Nephron progenitor cell (in vitro differentiated cells): ENCODE measurements around the gene KMT2D.

Experiments
- DNase-seq: peaks from one replicate; pipeline ENCODE4 v3.0.0; 2021
- H3K27ac Mint-ChIP-seq: 2 replicates; pipeline ENCODE4 v1.8.0; 2021; ENCODE audit warnings: mild to moderate bottlenecking, moderate library complexity, mixed read lengths
- H3K27me3 Mint-ChIP-seq: 2 replicates; pipeline ENCODE4 v1.8.0; 2021; ENCODE audit warnings: mild to moderate bottlenecking, low read depth, mixed read lengths; ENCODE audit not compliant: poor library complexity
- H3K36me3 Mint-ChIP-seq: 2 replicates; pipeline ENCODE4 v1.8.0; 2021; ENCODE audit warnings: low read depth, mixed read lengths
- H3K4me1 Mint-ChIP-seq: 2 replicates; pipeline ENCODE4 v1.8.0; 2021; ENCODE audit warnings: mixed read lengths
- H3K4me3 Mint-ChIP-seq: 2 replicates; pipeline ENCODE4 v1.8.0; 2021; ENCODE audit warnings: mild to moderate bottlenecking, moderate library complexity, mixed read lengths
- H3K9me3 Mint-ChIP-seq: 2 replicates; pipeline ENCODE4 v1.8.0; 2021; ENCODE audit warnings: mild to moderate bottlenecking, moderate library complexity, mixed read lengths
- CTCF ChIP-seq: fragments of 200-600 bp; sonication (generic); IDR thresholded peaks from 2 replicates; pipeline ENCODE4 v1.5.0; 2021; ENCODE audit warnings: antibody characterized with exemption

The KMT2D gene

GRCh38 chr12:49048953-49049352, 11.6 kb downstream of the KMT2D start:
- Mint-ChIP-seq H3K4me1 (no peaks in the 10 kb centered on the region), H3K4me3 (no peak overlapping the region), H3K27ac (no peak overlapping the region), H3K27me3 (peaks cover 5% of the 10 kb centered on the region), H3K9me3 (no peaks in the 10 kb centered on the region), H3K36me3 (peaks cover 78% of the 10 kb centered on the region)
- no peak for TF ChIP-seq CTCF
- DNase-seq, result no peak

GRCh38 chr12:49046129-49046895, 14.3 kb downstream of the KMT2D start:
- Mint-ChIP-seq H3K4me1 (no peaks in the 10 kb centered on the region), H3K4me3 (no peak overlapping the region), H3K27ac (no peak overlapping the region), H3K9me3 (no peaks in the 10 kb centered on the region), H3K27me3 (peaks cover 5% of the 10 kb centered on the region), H3K36me3 (peaks cover 72% of the 10 kb centered on the region)
- no peak for TF ChIP-seq CTCF
- no peak for DNase-seq

GRCh38 chr12:49044660-49045059, 15.9 kb downstream of the KMT2D start:
- no peak for DNase-seq
- Mint-ChIP-seq H3K27me3 (peaks cover 5% of the 10 kb centered on the region), H3K4me3 (no peak overlapping the region), H3K4me1 (no peaks in the 10 kb centered on the region), H3K9me3 (no peaks in the 10 kb centered on the region), H3K27ac (no peak overlapping the region), H3K36me3 (peaks cover 73% of the 10 kb centered on the region)
- TF ChIP-seq CTCF, result no peak

GRCh38 chr12:49043856-49044258, 16.7 kb downstream of the KMT2D start:
- H3K36me3 Mint-ChIP-seq, result peaks cover 72% of the 10 kb centered on the region

GRCh38 chr12:49043241-49043640, 17.4 kb downstream of the KMT2D start:
- no peak overlapping the region for H3K4me3 Mint-ChIP-seq
- H3K36me3 Mint-ChIP-seq, result peaks cover 70% of the 10 kb centered on the region
- TF ChIP-seq CTCF, result no peak
- H3K27me3 Mint-ChIP-seq, result peaks cover 5% of the 10 kb centered on the region
- H3K9me3 Mint-ChIP-seq, result no peaks in the 10 kb centered on the region
- no peaks in the 10 kb centered on the region for H3K4me1 Mint-ChIP-seq
- DNase-seq, result no peak
- H3K27ac Mint-ChIP-seq, result no peak overlapping the region

More at GRCh38 chr12:49043856-49044258, 16.7 kb downstream of the KMT2D start:
- TF ChIP-seq CTCF, result peak; percentile 57
- no peaks in the 10 kb centered on the region for H3K4me1 Mint-ChIP-seq
- peaks cover 5% of the 10 kb centered on the region for H3K27me3 Mint-ChIP-seq
- H3K27ac Mint-ChIP-seq, result no peak overlapping the region
- no peak overlapping the region for H3K4me3 Mint-ChIP-seq
- peak; percentile 80 for DNase-seq
- H3K9me3 Mint-ChIP-seq, result no peaks in the 10 kb centered on the region
